ENCODE data around the gene PMEL.
"Not testable (repeated sequence)": the region's sequence is repeated elsewhere in the genome, so short reads cannot be mapped to it uniquely, and the experiment has no call there.

PMEL gene

GRCh38 chr12:55919032-55919431 lies 46.8 kb downstream of the PMEL start:
- DNase-seq: not testable (repeated sequence)

DNA sequence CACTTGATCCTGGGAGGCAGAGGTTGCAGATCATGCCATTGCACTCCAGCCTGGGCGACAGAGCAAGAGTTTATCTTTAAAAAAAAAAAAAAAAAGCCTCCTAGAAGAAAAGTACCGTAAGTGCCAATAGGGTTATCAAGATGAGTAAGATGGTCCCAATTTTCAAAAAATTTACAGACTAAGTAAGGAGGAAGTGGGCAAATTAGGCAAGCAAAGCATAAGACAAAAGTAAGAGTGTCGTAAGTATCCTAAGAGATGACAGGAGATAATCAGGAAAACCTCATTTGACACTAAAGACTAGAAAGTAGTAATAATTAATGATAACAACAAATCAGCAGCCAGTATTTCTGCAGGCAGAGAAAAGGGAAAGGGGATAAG lies 50.4 kb downstream of the PMEL start:
- no peak for DNase-seq

DNA sequence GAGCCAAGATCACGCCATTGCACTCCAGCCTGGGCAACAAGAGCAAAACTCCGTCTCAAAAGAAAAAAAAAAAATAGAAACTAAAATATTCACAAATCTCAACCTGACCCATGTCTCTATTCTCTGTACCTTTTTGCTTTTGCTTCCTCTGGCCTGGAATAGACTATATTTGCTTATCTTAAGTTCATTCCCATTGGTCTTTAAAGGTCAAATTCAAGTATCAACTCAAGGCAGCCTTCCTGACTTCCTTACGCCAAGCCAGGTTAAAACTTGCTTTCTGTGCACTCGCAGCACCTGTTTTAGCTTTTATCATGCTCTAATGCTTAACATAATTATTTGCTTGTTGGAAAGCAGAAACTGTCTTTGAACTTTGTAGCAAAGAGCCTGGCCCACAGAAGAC lies 52.9 kb downstream of the PMEL start:
- no peak for DNase-seq

- DNase-seq: no peak
Observed at GRCh38 chr12:55909513-55909884, 56.3 kb downstream of the PMEL start.

GRCh38 chr12:55908726-55909512 lies 56.9 kb downstream of the PMEL start:
- no peak for DNase-seq

DNA sequence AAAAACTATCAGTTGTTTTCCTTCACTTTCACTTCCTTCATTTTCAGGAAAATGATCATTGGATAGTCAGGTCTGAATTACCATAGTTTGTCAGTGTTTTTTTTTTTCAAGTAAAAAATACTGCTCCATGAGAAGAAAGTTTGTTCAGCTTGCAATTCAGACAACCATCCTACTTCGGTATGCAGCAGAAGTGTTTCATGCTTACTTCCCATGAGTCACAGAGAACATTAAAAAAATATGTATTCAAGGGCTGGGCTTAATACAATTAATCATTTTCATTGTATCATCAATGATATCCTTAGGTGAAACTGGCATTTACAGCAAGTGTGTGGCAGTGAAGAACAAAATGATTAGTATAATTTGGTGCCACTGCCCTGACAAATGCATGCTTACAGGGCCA lies 59.8 kb downstream of the PMEL start:
- DNase-seq: no peak
